PC-3 (cell line): ENCODE results near the gene NOTCH4.

Experiments used
- CTCF ChIP-seq: fragments of 300-600 bp; sonication (generic); conservative IDR thresholded peaks from 2 replicates; pipeline ENCODE4 v1.5.1; 2017; ENCODE audit warnings: antibody characterized with exemption, low read depth, mild to moderate bottlenecking, low read length
- EZH2 ChIP-seq: fragments of 300-600 bp; sonication (generic); IDR thresholded peaks from one replicate; pipeline ENCODE4 v1.6.1; 2017; ENCODE audit warnings: antibody characterized with exemption, mild to moderate bottlenecking, low read length; ENCODE audit not compliant: unreplicated experiment
- EZH2phosphoT487 ChIP-seq: fragments of 300-600 bp; sonication (generic); IDR thresholded peaks from 2 replicates; pipeline ENCODE4 v1.6.1; 2018; ENCODE audit warnings: mild to moderate bottlenecking, antibody characterized with exemption, low read length, borderline replicate concordance

- TF ChIP-seq CTCF: no peak
- no peak for TF ChIP-seq EZH2phosphoT487
- TF ChIP-seq EZH2: no peak
Observed at GRCh38 chr6:32175322-32175710, 48.6 kb downstream of the NOTCH4 start.
